Renal pelvis (tissue), 3 donors: ENCODE data around the gene EIF1AX. TPM values are rescaled to one million over a fixed set of nuclear protein-coding genes. Genes with fewer than 3 reads are reported as not detected.

ENCODE experiments used
- polyA plus RNA-seq, 3 donors: library from polyadenylated mRNA; unstranded; fragments of 120-200 nt; gene quantifications; one replicate each; pipeline ENCODE4 v1.2.1, GENCODE V29; 2013; ENCODE audit not compliant: insufficient read length in 3 of 3

Gene EIF1AX
- polyA plus RNA-seq, 3 donors, result 89.7 to 117 (median 91.8) TPM

Other genes starting within 250 kb of the EIF1AX start
- gene BCLAF3, start 150.8 kb downstream of the EIF1AX start, polyA plus RNA-seq, result 10 to 100 TPM in 2 of 3 donors, 1 to 10 TPM in 1; 7.9 to 16.6 (median 14.8) TPM
- 1 to 10 TPM; 3.8 to 5.5 (median 4.4) TPM for gene MAP7D2, start 24.9 kb downstream of the EIF1AX start, polyA plus RNA-seq
- gene RPS6KA3, start 125.1 kb upstream of the EIF1AX start, polyA plus RNA-seq, result 10 to 100 TPM; 24.9 to 32.3 (median 27.3) TPM